ENCODE measurements around the gene KRT34. TPM values are rescaled to one million over a fixed set of nuclear protein-coding genes. Genes with fewer than 3 reads are reported as not detected.
"Not testable (repeated sequence)": the region's sequence is repeated elsewhere in the genome, so short reads cannot be mapped to it uniquely, and the experiment has no call there.

KRT34 gene
- total RNA-seq, 2 donors from 2014 or later, result not detected

GRCh38 chr17:41386227-41386626 is 4.1 kb upstream of the KRT34 start:
- Histone ChIP-seq H3K36me3 (no peaks in the 10 kb centered on the region), H3K27ac (no peak overlapping the region), H3K27me3 (no peaks in the 10 kb centered on the region), H3K4me3 (no peak overlapping the region), H3K4me1 (no peaks in the 10 kb centered on the region), H3K9me3 (peaks cover 0 to 27% of the 10 kb centered on the region in 2 donors)
- no peak for DNase-seq (ENCODE audit: low spot score)
- TF ChIP-seq CTCF (IDR thresholded peaks at IDR 0.05), result no peak

DNA sequence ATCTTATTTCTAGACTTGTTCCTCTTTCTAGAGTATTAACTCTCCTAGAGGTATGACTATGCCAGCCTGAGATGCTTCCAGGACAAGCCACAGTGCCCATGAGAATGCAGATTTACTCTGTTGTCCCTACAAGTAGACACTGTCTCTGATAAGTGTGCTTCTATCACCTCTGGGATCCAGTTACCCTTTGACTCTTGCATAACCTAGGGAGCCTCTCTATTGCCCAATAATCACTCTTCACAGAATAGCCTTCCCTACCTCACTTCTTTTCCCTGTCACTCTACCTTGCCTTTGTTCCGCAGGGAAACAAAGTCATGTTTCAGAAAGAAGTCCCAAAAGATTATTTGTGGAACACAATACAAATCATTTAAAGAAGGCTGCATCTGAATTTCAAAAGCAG is 1.6 kb upstream of the KRT34 start:
- no peaks in the 10 kb centered on the region for H3K27me3 ChIP-seq
- H3K36me3 ChIP-seq, result no peaks in the 10 kb centered on the region
- H3K27ac ChIP-seq, result no peak overlapping the region
- TF ChIP-seq CTCF (IDR thresholded peaks at IDR 0.05), result no peak
- peaks cover 0 to 27% of the 10 kb centered on the region in 2 donors for H3K9me3 ChIP-seq
- DNase-seq (ENCODE audit: low spot score), result no peak
- H3K4me1 ChIP-seq, result no peaks in the 10 kb centered on the region
- no peak overlapping the region for H3K4me3 ChIP-seq

DNA sequence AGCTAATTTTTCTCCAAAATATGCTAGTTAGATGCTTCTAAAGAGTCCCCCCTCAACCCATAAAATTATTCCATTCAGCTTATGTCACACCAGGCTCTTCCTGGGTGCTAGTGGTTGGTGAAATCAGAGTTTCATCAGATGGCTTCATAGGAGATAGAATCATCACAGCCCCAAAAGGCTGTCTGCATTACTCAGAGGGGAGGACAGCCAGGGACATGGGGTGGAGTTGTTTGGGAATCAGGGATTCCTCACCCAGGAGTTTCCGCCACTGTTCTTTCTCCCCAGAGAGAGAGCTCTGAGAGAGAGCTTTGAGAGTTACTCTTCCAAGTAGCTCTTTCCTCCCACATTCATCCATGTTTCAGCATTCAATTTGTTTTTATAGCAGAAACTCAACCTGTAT is 288 bp upstream of the KRT34 start:
- Histone ChIP-seq H3K27me3 (no peaks in the 10 kb centered on the region), H3K9me3 (peaks cover 0 to 25% of the 10 kb centered on the region in 2 donors), H3K36me3 (no peaks in the 10 kb centered on the region), H3K27ac (no peak overlapping the region), H3K4me3 (no peak overlapping the region), H3K4me1 (no peaks in the 10 kb centered on the region)
- TF ChIP-seq CTCF (IDR thresholded peaks at IDR 0.05), result no peak
- no peak for DNase-seq (ENCODE audit: low spot score)

DNA sequence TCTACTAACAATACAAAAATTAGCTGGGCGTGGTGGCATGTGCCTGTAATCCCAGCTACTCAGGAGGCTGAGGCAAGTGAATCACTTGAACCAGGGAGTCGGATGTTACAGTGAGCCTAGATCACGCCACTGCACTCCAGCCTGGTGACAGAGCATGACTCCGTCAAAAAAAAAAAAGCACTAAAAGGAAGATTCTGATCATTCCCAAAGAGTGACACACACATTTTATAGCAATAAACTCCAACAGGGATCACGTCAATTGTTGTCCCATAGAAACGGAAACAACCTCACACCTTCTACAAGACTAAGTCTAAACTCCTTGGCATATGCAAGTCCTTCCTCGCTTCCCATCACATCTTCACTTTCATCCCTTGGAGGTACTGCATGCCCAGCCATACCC is 2.0 kb downstream of the KRT34 start:
- H3K27me3 ChIP-seq; H3K36me3 ChIP-seq; H3K4me3 ChIP-seq; DNase-seq (ENCODE audit: low spot score); H3K4me1 ChIP-seq; H3K9me3 ChIP-seq; H3K27ac ChIP-seq: not testable (repeated sequence)

DNA sequence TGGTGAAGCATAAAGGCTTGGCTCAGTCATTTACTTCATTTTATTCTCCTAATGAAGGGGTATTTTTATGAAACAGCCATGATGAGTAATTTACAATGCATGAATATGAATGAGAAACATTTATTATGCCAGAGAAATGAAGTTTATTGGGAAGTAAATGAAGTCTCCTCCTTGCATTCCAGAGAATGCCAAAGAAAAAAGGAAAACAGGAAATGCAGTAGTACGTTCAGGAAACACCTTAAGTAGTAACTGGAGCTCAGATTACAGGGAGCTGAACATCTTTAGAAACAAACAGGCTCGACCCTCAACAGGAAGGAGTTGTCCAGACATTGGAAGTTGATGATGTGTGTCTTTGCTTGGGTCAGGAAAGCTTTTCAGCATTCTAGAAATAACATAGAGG is 4.6 kb downstream of the KRT34 start:
- Histone ChIP-seq H3K27ac (no peak overlapping the region), H3K36me3 (no peaks in the 10 kb centered on the region), H3K4me1 (no peaks in the 10 kb centered on the region), H3K9me3 (no peaks in the 10 kb centered on the region), H3K4me3 (no peak overlapping the region), H3K27me3 (no peaks in the 10 kb centered on the region)
- no peak for TF ChIP-seq CTCF (IDR thresholded peaks at IDR 0.05)
- no peak for DNase-seq (ENCODE audit: low spot score)

- no peak for TF ChIP-seq CTCF (IDR thresholded peaks at IDR 0.05)
- H3K27me3 ChIP-seq, result no peaks in the 10 kb centered on the region
- DNase-seq (ENCODE audit: low spot score), result no peak
Measured at GRCh38 chr17:41369713-41370112, 12.4 kb downstream of the KRT34 start, which contains the start of gene KRT33B. Gene KRT33B (minus strand): TSS chr17:41369813. CDS start chr17:41369750, 63 bp downstream.

More at GRCh38 chr17:41369713-41370112, 12.4 kb downstream of the KRT34 start, which contains the start of gene KRT33B:
- no peaks in the 10 kb centered on the region for H3K4me1 ChIP-seq
- H3K36me3 ChIP-seq, result no peaks in the 10 kb centered on the region
- no peak within 1 kb of the TSS for H3K4me3 ChIP-seq
- H3K9me3 ChIP-seq, result no peaks in the 10 kb centered on the region
- H3K27ac ChIP-seq, result no peak within 1 kb of the TSS
